HepG2 (cell line): ENCODE data around the gene CSKMT. TPM values are rescaled to one million over a fixed set of nuclear protein-coding genes. Genes with fewer than 3 reads are reported as not detected.

ENCODE experiments used
- FOSL2 ChIP-seq: sonication (generic); formaldehyde crosslinking; IDR thresholded peaks from 2 replicates; pipeline ENCODE4 v1.4.0; 2020; ENCODE audit warnings: missing genetic modification reagents
- HNRNPH1 ChIP-seq: fragments of 200-400 bp; formaldehyde crosslinking; optimal IDR thresholded peaks from 2 replicates; pipeline ENCODE3; 2017; ENCODE audit warnings: mild to moderate bottlenecking, low read depth, low read length
- HOXD1 ChIP-seq: sonication (generic); formaldehyde crosslinking; IDR thresholded peaks from 2 replicates; pipeline ENCODE4 v1.5.0; 2020; ENCODE audit warnings: missing genetic modification reagents
- KLF16 ChIP-seq, 2 experiments: sonication (generic) in 1 of 2; formaldehyde crosslinking in 1 of 2; IDR thresholded peaks; 2 replicates each; pipeline versions ENCODE4 v1.6.1 to v1.8.0; 2016 to 2023; ENCODE audit warnings: missing genetic modification reagents in 2 of 2, missing compliant biosample characterization in 1 of 2
- MIER2 ChIP-seq: IDR thresholded peaks from 2 replicates; pipeline ENCODE4 v1.6.1; 2016; ENCODE audit warnings: missing biosample characterization, missing genetic modification reagents
- MXD4 ChIP-seq: IDR thresholded peaks from 2 replicates; pipeline ENCODE4 v1.6.1; 2016; ENCODE audit warnings: mild to moderate bottlenecking, missing biosample characterization, missing genetic modification reagents
- NR2F2 ChIP-seq: IDR thresholded peaks from 2 replicates; pipeline ENCODE4 v1.6.1; 2012; ENCODE audit warnings: low read depth, inconsistent platforms, borderline replicate concordance
- PAX8 ChIP-seq: sonication (generic); formaldehyde crosslinking; IDR thresholded peaks from 2 replicates; pipeline ENCODE4 v1.8.0; 2022; ENCODE audit warnings: mild to moderate bottlenecking, missing genetic modification reagents, borderline replicate concordance
- RNF2 ChIP-seq: fragments of 450-650 bp; conservative IDR thresholded peaks from 2 replicates; pipeline ENCODE4 v1.6.1; 2016; ENCODE audit warnings: low read depth
- SIN3B ChIP-seq: fragments of 150-350 bp; IDR thresholded peaks from 2 replicates; pipeline ENCODE4 v1.6.1; 2014; ENCODE audit warnings: low read length
- SPEN ChIP-seq: sonication (generic); formaldehyde crosslinking; IDR thresholded peaks from 2 replicates; pipeline ENCODE4 v1.5.1; 2020; ENCODE audit warnings: low read depth, mild to moderate bottlenecking, missing genetic modification reagents
- ZBTB7A ChIP-seq: sonication (generic); formaldehyde crosslinking; IDR thresholded peaks from 2 replicates; pipeline ENCODE4 v1.8.0; 2022; ENCODE audit warnings: mild to moderate bottlenecking, missing genetic modification reagents
- ZFP36 ChIP-seq: fragments of 150-350 bp; IDR thresholded peaks from 2 replicates; pipeline ENCODE4 v1.6.1; 2018; ENCODE audit warnings: borderline replicate concordance, low read length, low read depth; ENCODE audit not compliant: partially characterized antibody
- ZNF260 ChIP-seq: sonication (generic); formaldehyde crosslinking; IDR thresholded peaks from 2 replicates; pipeline ENCODE4 v1.4.0; 2020; ENCODE audit warnings: missing genetic modification reagents, low read depth, mild to moderate bottlenecking, borderline replicate concordance
- ZNF557 ChIP-seq: sonication (generic); formaldehyde crosslinking; IDR thresholded peaks from 2 replicates; pipeline ENCODE4 v1.4.0; 2020; ENCODE audit warnings: missing genetic modification reagents
- ZSCAN22 ChIP-seq: sonication (generic); formaldehyde crosslinking; IDR thresholded peaks from 2 replicates; pipeline ENCODE4 v1.4.0; 2020; ENCODE audit warnings: mild to moderate bottlenecking, missing genetic modification reagents
- polyA plus RNA-seq, 8 experiments: library from polyadenylated mRNA; depleted of rRNA in 3 of 8; stranded (reverse) in 7 of 8; unstranded in 1 of 8; fragments of >200 nt; fragmentation: Illumina TruSeq in 4 of 8; extraction: Trizol in 4 of 8; gene quantifications; 2 replicates each; pipeline versions ENCODE4 v1.2.1 to v1.2.3, GENCODE V29; 2011 to 2016; ENCODE audit warnings: low read depth in 4 of 8, missing spikeins in 1 of 8, mixed read lengths in 1 of 8; ENCODE audit not compliant: insufficient read depth in 1 of 8
- total RNA-seq, 5 experiments: library from RNA; depleted of rRNA; stranded (reverse); fragments of >200 nt; fragmentation: Illumina TruSeq; extraction: Trizol; gene quantifications; 2 replicates each; pipeline ENCODE4 v1.2.3, GENCODE V29; 2016; ENCODE audit warnings: low read depth in 1 of 5
- TF ChIP-seq, protein P1 (sequence below): sonication (generic); formaldehyde crosslinking; IDR thresholded peaks from 2 replicates; pipeline ENCODE4; 2020; ENCODE audit warnings: missing genetic modification reagents, mild to moderate bottlenecking, borderline replicate concordance
- TF ChIP-seq, protein P2 (sequence below): sonication (generic); formaldehyde crosslinking; IDR thresholded peaks from 2 replicates; pipeline ENCODE4 v1.5.1; 2020; ENCODE audit warnings: missing genetic modification reagents, mild to moderate bottlenecking, borderline replicate concordance
- TF ChIP-seq, protein P3 (sequence below): sonication (generic); formaldehyde crosslinking; IDR thresholded peaks from 2 replicates; pipeline ENCODE4 v1.4.0; 2020; ENCODE audit warnings: mild to moderate bottlenecking, low read depth, missing genetic modification reagents

CSKMT gene
- total and polyA plus RNA-seq, 2 of the 13 experiments (the other 11 are each of a cell fraction or from before 2014, with no cell fraction given): 7.6 to 31.8 TPM

DNA sequence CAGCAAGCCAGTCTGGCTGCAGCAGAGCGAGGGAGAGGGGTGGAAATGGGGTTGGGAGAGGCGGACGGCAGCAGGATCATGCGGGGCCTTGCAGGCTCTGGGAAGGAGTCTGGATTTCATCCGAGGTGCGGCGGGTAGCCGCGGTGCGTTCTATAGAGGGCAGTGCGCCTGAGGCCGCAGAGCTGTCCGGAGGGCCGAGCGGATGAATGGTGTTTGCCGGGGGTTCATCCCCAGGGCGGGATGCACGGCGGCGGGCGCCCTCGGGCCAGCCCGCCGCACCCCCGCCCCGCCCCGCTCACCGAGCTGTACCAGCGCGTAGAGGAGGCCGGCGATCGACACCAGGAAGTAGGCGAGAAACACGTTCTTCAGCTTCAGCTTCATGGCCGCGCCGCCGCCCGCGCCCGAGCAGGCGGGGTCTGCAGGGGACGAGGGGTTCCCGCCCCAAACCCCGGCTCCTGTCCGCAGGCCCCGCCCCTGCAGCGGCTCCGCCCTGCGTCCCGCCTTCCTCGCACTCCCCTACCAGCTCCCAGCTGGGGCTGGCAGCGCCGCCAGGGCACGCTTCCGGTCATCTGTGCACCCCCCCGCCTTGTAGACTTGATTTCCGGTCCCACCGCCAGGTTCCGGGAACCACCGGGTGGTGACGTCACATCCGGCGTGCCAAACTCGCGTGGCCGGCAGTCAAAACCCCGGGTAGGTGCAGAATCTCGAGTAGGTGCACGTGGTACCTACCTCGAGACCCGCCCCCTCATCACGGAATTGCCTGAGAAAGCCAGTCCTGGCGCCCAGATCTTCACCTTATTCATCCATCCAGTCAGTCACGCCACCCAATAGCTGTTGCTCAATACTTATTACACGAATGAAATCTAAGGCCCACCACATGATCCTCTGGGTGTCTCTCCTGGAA lies 43.3 kb upstream of the CSKMT start, which contains the start of gene B3GAT3 (continued):
- TF ChIP-seq, protein P1, sequence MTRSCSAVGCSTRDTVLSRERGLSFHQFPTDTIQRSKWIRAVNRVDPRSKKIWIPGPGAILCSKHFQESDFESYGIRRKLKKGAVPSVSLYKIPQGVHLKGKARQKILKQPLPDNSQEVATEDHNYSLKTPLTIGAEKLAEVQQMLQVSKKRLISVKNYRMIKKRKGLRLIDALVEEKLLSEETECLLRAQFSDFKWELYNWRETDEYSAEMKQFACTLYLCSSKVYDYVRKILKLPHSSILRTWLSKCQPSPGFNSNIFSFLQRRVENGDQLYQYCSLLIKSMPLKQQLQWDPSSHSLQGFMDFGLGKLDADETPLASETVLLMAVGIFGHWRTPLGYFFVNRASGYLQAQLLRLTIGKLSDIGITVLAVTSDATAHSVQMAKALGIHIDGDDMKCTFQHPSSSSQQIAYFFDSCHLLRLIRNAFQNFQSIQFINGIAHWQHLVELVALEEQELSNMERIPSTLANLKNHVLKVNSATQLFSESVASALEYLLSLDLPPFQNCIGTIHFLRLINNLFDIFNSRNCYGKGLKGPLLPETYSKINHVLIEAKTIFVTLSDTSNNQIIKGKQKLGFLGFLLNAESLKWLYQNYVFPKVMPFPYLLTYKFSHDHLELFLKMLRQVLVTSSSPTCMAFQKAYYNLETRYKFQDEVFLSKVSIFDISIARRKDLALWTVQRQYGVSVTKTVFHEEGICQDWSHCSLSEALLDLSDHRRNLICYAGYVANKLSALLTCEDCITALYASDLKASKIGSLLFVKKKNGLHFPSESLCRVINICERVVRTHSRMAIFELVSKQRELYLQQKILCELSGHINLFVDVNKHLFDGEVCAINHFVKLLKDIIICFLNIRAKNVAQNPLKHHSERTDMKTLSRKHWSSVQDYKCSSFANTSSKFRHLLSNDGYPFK: peak; percentile 85; the same call in 1 of the 2 replicates
- 0 out of 2 replicates have a peak, but pooled peaks have one; percentile 64 for TF ChIP-seq RNF2
- TF ChIP-seq HOXD1 (CRISPR knock-in tag): no peak
- TF ChIP-seq, protein P2, sequence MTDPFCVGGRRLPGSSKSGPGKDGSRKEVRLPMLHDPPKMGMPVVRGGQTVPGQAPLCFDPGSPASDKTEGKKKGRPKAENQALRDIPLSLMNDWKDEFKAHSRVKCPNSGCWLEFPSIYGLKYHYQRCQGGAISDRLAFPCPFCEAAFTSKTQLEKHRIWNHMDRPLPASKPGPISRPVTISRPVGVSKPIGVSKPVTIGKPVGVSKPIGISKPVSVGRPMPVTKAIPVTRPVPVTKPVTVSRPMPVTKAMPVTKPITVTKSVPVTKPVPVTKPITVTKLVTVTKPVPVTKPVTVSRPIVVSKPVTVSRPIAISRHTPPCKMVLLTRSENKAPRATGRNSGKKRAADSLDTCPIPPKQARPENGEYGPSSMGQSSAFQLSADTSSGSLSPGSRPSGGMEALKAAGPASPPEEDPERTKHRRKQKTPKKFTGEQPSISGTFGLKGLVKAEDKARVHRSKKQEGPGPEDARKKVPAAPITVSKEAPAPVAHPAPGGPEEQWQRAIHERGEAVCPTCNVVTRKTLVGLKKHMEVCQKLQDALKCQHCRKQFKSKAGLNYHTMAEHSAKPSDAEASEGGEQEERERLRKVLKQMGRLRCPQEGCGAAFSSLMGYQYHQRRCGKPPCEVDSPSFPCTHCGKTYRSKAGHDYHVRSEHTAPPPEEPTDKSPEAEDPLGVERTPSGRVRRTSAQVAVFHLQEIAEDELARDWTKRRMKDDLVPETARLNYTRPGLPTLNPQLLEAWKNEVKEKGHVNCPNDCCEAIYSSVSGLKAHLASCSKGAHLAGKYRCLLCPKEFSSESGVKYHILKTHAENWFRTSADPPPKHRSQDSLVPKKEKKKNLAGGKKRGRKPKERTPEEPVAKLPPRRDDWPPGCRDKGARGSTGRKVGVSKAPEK: no peak
- TF ChIP-seq PAX8 (CRISPR knock-in tag): no peak
- no peak; the same call in 1 of the 2 replicates for TF ChIP-seq MIER2 (CRISPR knock-in tag)
- TF ChIP-seq, protein P3, sequence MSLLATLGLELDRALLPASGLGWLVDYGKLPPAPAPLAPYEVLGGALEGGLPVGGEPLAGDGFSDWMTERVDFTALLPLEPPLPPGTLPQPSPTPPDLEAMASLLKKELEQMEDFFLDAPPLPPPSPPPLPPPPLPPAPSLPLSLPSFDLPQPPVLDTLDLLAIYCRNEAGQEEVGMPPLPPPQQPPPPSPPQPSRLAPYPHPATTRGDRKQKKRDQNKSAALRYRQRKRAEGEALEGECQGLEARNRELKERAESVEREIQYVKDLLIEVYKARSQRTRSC (CRISPR knock-in tag): no peak
- TF ChIP-seq NR2F2: peak; percentile 41; the same call in 1 of the 2 replicates
- TF ChIP-seq SPEN: peak; percentile 90
- no peak for TF ChIP-seq ZNF260 (CRISPR knock-in tag)
- TF ChIP-seq ZNF557 (CRISPR knock-in tag): no peak
- peak; percentile 55; the same call in 1 of the 2 replicates for TF ChIP-seq SIN3B
- 0 out of 2 replicates have a peak, but pooled peaks have one; percentile 29 for TF ChIP-seq ZBTB7A
- peak; percentile 46 for TF ChIP-seq HNRNPH1
- 0 out of 2 replicates have a peak, but pooled peaks have one; percentile 68 for TF ChIP-seq ZSCAN22 (CRISPR knock-in tag)
- peak; percentile 75 for TF ChIP-seq FOSL2
- TF ChIP-seq ZFP36: no peak
- peak; percentile 100 for TF ChIP-seq MXD4 (CRISPR knock-in tag)
- TF ChIP-seq KLF16 (CRISPR knock-in tag; IDR thresholded peaks at IDR 0.05): peak in 1 of 2 experiments; percentile 95; a peak in 2 of 4 replicates
